Measurements from ENCODE around the gene TBC1D26.
"Not testable (repeated sequence)": the region's sequence is repeated elsewhere in the genome, so short reads cannot be mapped to it uniquely, and the experiment has no call there.

Gene TBC1D26

DNA sequence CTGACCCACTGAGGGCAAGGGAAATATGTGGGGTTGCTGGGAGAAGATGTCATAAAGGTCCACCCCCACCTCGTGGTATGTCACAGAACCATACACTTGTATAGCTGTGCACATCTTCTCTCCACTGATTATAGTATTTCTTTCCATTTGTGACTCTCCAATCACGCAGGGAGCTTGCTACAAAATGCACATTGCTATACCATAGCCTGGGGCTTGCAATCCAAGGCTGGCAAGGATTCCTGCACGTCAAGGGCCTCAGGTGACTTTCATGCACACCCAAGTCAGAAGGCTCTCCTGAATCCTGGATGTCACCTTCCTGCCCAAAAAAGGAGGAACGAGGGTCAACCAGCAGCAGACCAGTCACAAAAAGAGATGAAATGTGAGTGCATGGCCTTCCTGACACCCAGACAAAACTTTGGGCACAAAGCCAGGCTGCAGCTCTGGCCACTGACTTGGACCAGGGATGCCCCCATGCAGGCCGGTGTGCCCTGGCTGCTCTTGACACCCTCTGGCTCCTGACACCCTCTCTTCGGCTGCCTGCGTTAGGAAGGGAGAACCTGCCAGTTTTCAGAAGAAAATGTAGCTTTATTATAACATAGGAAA lies 12.1 kb downstream of the TBC1D26 start:
- DNase-seq: no peak

DNA sequence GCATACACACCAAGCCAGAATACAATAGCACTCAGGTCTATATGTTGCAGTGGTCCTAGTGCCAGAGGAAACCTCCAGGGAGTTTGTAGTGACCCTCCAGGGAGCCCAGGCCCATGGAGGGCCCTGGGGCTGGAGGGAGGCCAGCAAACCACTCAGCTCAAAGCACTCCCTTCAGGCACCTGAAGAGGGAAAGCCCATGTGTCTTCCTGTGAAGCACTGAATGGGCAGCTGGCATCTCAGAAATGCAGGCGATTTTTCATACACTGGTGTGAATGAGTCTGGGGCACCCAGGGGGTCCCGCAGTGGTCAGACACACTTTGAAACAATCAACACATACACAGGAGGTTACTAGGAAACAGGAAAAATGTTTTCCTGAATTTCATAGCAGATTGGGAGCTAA lies 12.8 kb downstream of the TBC1D26 start:
- DNase-seq: no peak

DNA sequence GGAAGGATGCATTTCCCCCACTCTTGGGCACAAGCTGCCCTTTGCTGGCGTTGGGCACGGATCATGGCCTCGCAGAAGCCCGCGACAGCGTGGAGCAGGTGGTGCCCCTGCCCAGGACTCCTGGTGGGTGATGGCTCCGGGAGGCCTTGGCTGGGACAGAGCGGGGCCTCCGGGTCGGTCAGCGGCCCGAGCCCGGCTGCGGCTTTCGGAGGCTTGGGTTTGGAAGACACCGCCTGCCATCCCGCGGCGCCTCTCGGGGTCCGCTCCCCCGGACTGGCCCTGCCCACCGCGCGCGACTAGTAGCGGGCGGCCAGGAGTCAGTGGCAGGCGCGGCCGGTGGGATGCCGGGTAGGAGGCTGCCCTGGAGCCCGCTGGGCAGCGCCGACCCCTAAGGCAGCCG lies 17.3 kb downstream of the TBC1D26 start:
- not testable (repeated sequence) for DNase-seq

DNA sequence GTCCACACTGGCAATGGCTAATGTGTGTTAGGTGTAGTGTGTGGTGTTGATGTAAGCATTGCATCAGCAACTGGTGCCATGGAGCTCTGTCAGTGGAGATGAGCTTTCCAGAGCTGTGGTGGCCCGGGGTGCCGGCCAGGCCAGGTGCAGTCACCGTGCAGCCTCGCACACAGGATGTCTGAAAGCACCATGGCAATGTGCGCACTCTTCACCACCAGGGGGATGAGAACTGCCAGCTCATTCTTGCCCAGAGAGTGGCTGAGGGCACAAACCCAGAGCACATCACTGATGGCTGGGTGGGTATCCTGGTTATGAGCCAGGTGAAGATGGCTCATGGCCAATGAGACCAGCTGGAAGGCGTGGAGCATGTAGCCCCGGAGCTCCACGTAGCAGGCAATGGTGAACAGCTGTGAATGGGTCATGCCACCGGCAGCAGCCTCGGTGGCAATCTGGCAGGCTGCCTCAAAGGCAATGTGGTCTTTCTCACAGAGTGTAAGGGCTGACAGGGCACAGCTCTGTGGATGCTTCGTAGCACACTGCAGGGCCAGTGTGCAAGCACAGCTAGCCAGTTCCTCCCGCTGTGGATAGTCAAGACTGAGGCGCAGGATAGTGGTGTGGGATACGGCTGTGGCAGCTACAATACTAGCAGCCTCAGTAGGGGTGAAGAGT lies 36.9 kb downstream of the TBC1D26 start:
- not testable (repeated sequence) for DNase-seq

DNA sequence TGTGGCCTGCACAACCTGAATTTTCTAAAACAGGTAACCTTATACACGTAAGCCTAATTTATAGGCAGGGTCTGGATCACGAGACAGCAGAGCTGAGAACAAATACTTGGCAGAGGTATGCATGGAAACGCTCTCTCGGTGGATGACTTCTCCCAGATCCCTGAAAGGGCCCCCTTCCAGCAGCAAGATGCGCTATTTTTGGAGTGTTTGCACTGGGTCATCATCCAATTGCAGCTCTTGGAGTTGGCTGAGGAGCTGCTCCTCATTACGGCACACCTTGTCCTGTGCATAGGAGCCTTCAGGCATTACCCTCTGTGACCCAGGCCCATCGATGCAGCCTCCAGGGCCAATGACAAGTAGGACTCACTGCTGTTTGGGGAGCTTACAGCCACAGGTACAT lies 38.6 kb downstream of the TBC1D26 start:
- not testable (repeated sequence) for DNase-seq

DNA sequence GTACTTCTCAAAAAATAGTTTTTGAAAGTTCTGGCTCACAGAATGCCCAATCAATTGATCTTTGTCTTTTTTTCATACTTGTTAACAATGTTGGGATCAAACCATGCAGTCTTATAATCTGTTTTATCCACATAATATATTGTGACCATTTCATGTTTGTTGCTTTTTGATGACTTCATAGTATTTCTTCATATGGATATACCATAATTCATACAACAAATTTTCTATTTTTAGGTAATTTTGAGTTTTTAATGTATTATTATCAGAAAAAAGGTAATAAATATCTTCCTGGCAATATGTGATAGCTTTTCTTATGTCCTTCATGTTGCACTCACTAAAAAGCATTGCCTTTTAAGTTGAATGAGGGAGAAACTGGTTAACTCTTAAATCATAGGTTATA lies 44.8 kb downstream of the TBC1D26 start:
- no peak for DNase-seq

DNA sequence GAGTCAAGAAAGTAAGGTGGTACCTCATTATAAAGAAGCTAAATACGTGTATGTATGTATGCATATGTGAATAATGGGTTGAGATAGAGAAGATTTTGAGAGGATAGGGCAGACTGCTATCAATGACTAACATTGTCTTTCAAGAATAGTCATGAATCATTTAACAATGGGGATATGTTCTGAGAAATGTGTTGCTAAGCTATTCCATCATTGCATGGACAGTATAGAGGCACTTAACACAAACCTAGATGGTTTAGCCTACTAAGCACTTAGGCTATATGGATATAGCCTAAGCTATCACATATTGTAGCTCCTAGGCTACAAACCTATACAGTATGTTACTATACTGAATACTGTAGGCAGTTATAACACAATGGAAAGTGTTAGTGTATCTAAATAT lies 45.2 kb downstream of the TBC1D26 start:
- DNase-seq: no peak

DNA sequence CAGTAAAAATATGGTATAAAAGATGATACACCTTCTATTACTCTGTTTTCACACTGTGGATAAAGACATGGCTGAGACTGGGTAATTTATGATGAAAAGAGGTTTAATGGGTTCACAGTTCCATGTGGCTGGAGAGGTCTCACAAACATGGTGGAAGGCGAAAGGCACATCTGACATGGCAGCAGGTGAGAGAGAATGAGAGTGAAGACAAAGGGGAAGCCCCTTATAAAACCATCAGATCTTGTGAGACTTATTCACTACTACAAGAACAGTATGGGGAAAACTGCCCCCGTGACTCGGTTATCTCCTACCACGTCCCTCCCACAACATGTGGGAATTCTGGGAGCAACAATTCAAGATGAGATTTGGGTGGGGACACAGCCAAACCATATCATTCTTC lies 45.6 kb downstream of the TBC1D26 start:
- DNase-seq: no peak

DNA sequence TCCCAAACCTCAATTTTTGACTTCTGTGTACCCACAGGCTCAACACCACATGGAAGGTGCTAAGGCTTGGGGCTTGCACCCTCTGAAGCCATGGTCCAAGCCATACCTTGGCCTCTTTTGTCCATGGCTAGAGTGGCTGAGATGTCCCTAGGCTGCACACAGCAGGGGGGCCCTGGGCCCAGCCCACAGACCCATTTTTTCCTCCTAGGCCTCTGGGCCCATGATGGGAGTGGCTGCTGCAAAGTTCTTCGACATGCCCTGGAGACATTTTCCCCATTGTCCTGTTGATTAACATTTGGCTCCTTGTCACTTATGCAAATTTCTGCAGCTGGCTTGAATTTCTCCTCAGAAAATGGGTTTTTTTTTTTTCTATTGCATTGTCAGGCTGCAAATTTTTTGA lies 47.0 kb downstream of the TBC1D26 start:
- no peak for DNase-seq

DNA sequence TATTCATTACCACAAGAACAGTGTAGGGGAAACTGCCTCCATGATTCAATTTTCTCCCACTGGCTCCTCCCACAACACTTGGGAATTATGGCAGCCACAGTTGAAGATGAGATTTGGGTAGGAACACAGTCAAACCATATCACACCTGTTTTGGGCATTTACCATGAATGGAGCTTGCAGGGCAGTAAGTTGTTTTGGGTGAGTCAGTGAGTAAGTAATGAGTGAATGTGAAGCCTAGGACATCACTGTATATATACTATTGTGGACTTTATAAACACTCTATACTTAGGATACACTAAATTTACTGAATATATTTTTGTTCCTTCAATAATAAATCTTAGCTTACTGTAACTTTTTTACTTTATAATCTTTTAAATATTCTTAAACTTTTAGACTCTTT lies 48.1 kb downstream of the TBC1D26 start:
- DNase-seq: no peak

DNA sequence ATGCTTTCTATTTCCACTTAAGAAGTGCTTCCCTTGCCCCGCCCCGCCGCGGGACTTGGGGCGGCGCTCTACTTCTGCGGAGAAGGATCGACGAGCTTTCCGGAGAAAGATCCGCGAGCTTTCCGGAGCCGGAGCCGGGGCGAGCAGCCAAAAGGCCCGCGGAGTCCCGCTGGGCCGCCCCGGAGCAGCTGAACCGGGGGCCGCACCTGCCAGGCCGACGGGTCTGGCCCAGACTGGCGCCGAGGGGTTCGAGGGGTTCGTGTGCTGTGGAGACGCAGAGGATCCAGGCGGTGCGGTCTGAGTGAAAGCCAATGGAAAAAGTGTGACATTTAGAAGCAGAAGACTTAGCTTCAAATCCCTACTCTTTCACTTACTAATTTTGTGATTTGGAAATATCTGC lies 50.8 kb downstream of the TBC1D26 start:
- DNase-seq: no peak

DNA sequence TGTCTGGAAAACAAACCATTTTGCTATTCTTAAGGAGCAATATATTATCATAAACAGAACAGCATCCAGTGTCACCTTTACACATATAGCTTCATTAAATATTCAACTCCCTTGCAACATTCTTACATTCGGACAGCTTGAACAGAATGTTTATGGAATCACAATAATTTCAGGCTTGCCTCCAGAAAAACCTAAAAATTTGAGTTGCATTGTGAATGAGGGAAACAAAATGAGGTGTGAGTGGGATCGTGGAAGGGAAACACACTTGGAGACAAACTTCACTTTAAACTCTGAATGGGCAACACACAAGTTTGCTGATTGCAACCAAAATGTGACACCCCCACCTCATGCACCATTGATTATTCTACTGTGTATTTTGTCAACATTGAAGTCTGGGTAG lies 51.4 kb downstream of the TBC1D26 start:
- DNase-seq: no peak

DNA sequence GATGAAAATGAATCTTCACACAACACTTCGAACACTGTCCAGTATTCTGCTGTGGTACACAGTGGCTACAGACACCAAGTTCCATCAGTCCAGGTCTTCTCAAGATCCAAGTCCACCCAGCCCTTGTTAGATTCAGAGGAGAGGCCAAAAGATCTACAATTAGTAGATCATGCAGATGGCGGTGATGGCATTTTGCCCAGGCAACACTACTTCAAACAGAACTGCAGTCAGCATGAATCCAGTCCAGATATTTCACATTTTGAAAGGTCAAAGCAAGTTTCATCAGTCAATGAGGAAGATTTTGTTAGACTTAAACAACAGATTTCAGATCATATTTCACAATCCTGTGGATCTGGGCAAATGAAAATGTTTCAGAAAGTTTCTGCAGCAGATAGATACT lies 52.3 kb downstream of the TBC1D26 start:
- DNase-seq: not testable (repeated sequence)

DNA sequence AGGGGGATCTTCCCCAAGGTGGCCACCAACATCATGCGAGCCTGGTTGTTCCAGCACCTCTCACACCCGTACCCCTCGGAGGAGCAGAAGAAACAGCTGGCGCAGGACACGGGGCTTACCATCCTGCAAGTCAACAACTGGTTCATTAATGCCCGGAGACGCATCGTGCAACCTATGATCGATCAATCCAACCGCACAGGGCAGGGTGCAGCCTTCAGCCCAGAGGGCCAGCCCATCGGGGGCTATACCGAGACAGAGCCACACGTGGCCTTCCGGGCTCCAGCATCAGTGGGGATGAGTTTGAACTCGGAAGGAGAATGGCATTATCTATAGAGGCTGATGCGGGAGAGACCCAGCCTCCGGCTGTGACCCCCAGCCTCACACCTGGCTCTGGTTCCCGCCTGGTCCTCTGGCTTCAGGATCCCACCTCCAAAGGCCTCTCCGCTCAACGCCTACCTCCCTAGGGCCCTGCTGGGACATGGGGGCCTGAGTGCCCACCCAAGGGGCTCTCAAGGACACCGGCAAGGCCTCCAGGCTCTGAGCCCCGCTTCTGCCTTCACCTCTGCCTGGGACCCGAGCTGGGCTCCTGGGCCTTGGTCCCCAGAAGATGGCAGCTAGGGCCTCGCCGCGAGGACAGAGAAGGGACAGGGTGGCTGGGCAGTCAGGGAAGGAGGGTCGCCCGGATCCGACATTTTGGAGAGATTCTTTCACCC lies 55.4 kb downstream of the TBC1D26 start:
- DNase-seq: not testable (repeated sequence)

DNA sequence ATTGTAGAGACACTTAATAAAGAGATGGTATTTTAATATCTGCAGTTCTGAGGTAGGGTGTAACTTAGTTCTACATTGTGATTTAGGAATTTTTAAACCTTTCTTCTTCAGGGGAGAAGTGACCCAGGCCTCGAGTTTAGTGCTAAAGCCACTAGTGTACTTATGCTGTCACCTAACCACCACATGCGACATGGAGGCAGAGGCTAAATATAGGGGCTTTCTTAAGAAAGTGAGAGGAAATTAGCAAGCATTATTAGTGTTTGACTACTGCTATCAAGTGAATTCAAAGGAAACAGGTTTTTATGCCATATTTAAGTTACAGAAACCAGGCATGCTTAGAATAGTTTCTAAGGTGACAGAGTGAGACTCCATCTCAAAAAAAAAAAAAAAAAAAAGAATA lies 56.3 kb downstream of the TBC1D26 start:
- not testable (repeated sequence) for DNase-seq

Data from T-helper 9 cell (primary cell).